Nephron progenitor cell (in vitro differentiated cells): Measurements from ENCODE around the gene TREML2.

Source experiments
- DNase-seq: peaks from one replicate; pipeline ENCODE4 v3.0.0; 2021
- H3K27ac Mint-ChIP-seq: 2 replicates; pipeline ENCODE4 v1.8.0; 2021; ENCODE audit warnings: mild to moderate bottlenecking, moderate library complexity, mixed read lengths
- H3K27me3 Mint-ChIP-seq: 2 replicates; pipeline ENCODE4 v1.8.0; 2021; ENCODE audit warnings: mild to moderate bottlenecking, low read depth, mixed read lengths; ENCODE audit not compliant: poor library complexity
- H3K36me3 Mint-ChIP-seq: 2 replicates; pipeline ENCODE4 v1.8.0; 2021; ENCODE audit warnings: low read depth, mixed read lengths
- H3K4me1 Mint-ChIP-seq: 2 replicates; pipeline ENCODE4 v1.8.0; 2021; ENCODE audit warnings: mixed read lengths
- H3K4me3 Mint-ChIP-seq: 2 replicates; pipeline ENCODE4 v1.8.0; 2021; ENCODE audit warnings: mild to moderate bottlenecking, moderate library complexity, mixed read lengths
- H3K9me3 Mint-ChIP-seq: 2 replicates; pipeline ENCODE4 v1.8.0; 2021; ENCODE audit warnings: mild to moderate bottlenecking, moderate library complexity, mixed read lengths
- TF ChIP-seq, protein P1 (sequence below): fragments of 200-600 bp; sonication (generic); IDR thresholded peaks from 2 replicates; pipeline ENCODE4 v1.5.0; 2021; ENCODE audit warnings: antibody characterized with exemption

Gene TREML2

DNA sequence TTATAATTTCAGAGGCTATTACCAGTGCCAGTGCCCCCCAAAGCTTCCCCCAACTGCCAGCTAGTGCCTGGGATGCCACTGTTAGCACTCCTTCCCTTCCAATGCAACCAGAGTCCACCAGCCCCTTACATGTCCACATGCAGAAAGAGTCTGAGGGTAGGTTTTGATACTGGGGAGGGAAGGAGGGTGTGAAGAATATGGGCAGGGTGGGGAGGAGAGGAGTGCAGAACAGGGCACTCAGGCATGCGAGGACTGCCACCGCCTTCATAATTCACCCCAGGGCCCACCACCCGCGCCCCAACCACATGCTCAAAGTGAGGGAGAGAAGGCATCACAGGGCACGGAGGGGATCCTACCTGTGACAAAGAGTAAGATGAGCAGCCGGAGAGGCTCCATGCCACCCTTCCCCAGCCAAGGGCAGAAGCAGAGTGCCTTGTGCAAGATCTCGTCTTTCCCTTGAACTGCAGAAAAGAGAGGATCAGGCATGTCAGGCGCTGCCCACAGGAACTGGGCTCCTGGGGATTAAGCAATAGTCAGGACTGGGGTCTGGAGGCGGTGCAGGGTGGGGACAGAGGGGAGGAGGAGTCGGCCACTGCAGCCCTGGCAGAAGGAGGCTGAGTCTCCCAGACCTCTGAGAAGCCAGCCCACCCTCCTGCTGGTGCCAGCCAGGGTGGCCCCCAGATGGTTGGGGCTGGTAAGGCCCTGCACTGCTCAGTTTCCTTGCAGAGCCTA, 38.1 kb downstream of the TREML2 start, which contains the start of gene TREM2:
TREM2 (minus strand) TSS at position 430 of the 732 bp plus-strand sequence; CDS start at position 396, 34 bp downstream.
- Mint-ChIP-seq H3K4me3 (no peak within 1 kb of the TSS), H3K4me1 (peaks cover 5% of the 10 kb centered on the region), H3K27ac (no peak within 1 kb of the TSS), H3K27me3 (peaks cover 20% of the 10 kb centered on the region), H3K9me3 (no peaks in the 10 kb centered on the region), H3K36me3 (no peaks in the 10 kb centered on the region)
- no peak for DNase-seq
- TF ChIP-seq, protein P1, sequence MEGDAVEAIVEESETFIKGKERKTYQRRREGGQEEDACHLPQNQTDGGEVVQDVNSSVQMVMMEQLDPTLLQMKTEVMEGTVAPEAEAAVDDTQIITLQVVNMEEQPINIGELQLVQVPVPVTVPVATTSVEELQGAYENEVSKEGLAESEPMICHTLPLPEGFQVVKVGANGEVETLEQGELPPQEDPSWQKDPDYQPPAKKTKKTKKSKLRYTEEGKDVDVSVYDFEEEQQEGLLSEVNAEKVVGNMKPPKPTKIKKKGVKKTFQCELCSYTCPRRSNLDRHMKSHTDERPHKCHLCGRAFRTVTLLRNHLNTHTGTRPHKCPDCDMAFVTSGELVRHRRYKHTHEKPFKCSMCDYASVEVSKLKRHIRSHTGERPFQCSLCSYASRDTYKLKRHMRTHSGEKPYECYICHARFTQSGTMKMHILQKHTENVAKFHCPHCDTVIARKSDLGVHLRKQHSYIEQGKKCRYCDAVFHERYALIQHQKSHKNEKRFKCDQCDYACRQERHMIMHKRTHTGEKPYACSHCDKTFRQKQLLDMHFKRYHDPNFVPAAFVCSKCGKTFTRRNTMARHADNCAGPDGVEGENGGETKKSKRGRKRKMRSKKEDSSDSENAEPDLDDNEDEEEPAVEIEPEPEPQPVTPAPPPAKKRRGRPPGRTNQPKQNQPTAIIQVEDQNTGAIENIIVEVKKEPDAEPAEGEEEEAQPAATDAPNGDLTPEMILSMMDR, result no peak

DNA sequence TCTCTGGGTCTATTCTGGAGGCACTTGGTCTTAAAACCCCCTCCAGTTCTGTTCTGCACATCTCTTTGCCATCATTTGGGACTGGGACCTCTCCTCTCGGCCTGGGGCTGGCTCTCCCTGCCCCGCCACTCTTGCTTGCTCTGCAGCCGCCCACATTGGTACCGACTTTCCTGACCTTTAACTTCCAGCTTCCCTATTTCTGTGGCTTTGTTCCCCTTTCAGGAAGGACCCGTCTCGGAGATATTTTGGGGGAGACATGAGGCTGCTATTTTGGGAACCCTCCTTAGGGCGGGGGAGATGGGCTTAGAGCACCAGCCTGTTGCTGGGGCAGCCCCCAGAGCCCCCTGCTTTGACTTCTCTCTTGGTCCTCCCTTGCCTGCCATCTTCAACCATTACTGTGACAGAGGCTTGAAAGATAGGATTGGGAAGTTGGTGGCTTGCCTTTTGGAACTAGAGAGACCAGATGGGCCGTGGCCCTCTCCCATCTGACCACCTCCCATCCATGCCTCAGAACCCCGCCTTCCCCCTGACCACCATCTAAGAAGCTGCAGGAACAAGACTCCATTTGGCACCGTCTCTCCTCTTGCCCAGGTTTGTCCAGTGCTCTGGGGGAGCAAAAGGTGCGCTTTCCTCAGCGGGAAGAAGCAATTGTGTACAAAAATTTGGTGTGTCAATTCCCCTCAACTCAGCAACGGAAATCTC, 38.9 kb downstream of the TREML2 start:
- no peaks in the 10 kb centered on the region for H3K36me3 Mint-ChIP-seq
- H3K9me3 Mint-ChIP-seq, result no peaks in the 10 kb centered on the region
- H3K27ac Mint-ChIP-seq, result no peak overlapping the region
- DNase-seq, result no peak
- no peak overlapping the region for H3K4me3 Mint-ChIP-seq
- TF ChIP-seq, protein P1, result no peak
- H3K4me1 Mint-ChIP-seq, result peaks cover 5% of the 10 kb centered on the region
- peaks cover 23% of the 10 kb centered on the region for H3K27me3 Mint-ChIP-seq

DNA sequence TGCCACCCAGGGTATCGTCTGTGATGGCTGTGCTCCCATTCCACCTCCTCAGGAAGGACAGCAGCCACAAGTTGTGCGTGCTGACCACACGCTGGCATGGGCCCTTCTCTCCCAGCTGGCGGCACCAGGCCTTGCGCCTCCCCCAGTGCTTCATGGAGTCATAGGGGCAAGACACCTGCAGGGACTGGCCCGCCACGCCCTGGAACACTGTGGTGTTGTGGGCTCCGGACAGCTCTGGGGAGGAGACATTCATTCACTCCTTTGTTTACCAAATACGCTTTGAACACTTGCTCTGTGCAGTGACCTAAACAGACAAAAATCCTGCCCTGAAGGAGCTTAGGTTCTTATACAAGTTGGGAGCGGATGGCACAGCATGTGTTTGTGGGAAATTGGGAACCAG, 39.6 kb downstream of the TREML2 start:
- Mint-ChIP-seq H3K9me3 (no peaks in the 10 kb centered on the region), H3K27me3 (peaks cover 23% of the 10 kb centered on the region), H3K36me3 (no peaks in the 10 kb centered on the region), H3K4me1 (peaks cover 5% of the 10 kb centered on the region), H3K27ac (no peak overlapping the region), H3K4me3 (no peak overlapping the region)
- DNase-seq, result no peak
- TF ChIP-seq, protein P1, result no peak

DNA sequence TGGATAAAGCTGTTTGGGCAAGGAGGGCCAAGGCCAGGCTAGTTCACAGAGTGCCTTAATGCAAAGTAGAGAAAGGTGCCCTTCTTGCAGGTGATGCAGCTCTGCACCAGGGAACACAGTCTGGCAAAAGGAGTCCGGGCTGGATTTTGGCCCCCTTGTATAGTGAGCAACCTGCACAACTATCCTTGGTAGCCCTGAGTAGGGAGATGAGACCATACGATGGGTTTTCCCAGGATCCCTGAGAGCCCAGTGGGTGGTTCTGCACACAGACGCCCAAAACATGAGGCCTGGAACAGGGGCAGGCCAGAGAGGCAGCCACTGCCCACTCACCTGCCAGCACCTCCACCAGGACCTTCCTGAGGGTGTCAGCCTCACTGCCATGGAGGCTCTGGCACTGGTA, 40.0 kb downstream of the TREML2 start:
- DNase-seq, result no peak
- Mint-ChIP-seq H3K36me3 (no peaks in the 10 kb centered on the region), H3K27me3 (peaks cover 23% of the 10 kb centered on the region), H3K27ac (no peak overlapping the region), H3K4me3 (no peak overlapping the region), H3K9me3 (no peaks in the 10 kb centered on the region), H3K4me1 (peaks cover 5% of the 10 kb centered on the region)
- TF ChIP-seq, protein P1, result no peak

DNA sequence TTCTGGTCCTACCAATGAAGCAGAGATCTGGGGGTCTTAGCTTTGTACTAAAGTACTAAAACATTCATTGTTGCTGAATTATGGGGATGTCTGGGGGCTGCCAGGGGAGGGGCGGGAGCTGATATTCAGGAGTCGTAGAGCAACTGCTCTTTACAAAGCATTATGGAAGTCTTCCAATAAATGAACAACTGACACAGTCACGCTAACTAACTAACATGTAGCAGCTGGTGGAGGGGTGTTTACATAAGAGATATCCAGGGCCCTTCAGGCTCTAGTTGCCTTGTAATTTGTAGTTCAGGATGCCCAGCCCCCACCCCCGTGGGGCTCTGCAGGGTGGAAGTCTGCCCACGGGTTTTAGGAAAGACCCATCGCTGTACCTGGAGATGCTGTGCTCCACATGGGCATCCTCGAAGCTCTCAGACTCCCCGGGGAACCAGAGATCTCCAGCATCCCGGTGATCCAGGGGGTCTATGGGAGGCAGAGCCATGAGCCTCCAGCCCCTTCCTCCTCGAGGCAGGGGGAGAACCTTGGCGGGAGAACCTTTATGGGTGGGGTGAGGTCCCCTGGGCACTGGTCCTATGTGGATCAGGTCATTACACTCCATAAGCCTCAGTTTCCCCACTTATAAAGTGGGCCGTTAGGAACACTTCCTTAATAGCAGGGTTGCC, 41.4 kb downstream of the TREML2 start:
- Mint-ChIP-seq H3K4me3 (no peak overlapping the region), H3K27ac (no peak overlapping the region), H3K9me3 (no peaks in the 10 kb centered on the region), H3K27me3 (peaks cover 24% of the 10 kb centered on the region), H3K4me1 (peaks cover 10% of the 10 kb centered on the region), H3K36me3 (no peaks in the 10 kb centered on the region)
- TF ChIP-seq, protein P1, result no peak
- no peak for DNase-seq
